SK-N-SH (cell line): Measurements from ENCODE around the gene ID2. TPM values are rescaled to one million over a fixed set of nuclear protein-coding genes. Genes with fewer than 3 reads are reported as not detected.

Experiments used
- CTCF ChIA-PET: fragments of 300-600, 350-600 bp; formaldehyde crosslinking; extraction: SDS; loops from one replicate; lab custom pipeline; 2021; lab: Yijun Ruan, JAX
- POLR2A ChIA-PET: fragments of 350-600 bp; sonication (Branson Sonifier 250); formaldehyde crosslinking; extraction: SDS; loops from one replicate; lab custom pipeline; 2020; ENCODE audit warnings: antibody characterized with exemption, inconsistent platforms; lab: Yijun Ruan, JAX
- DNase-seq: peaks from one replicate; pipeline ENCODE4 v3.0.0; 2012
- H2AFZ ChIP-seq: fragments of 200-600 bp; sonication (generic); 2 replicates; pipeline ENCODE4 v1.8.1; 2016; ENCODE audit warnings: antibody characterized with exemption, mild to moderate bottlenecking, low read depth
- H3F3A ChIP-seq: fragments of 200-600 bp; sonication (generic); replicated peaks from 2 replicates; pipeline ENCODE3; 2016; ENCODE audit warnings: antibody characterized with exemption, mild to moderate bottlenecking; ENCODE audit not compliant: insufficient read depth
- H3K27ac ChIP-seq, 2 experiments: fragments of 200-500 bp in 1 of 2; fragments of 200-600 bp in 1 of 2; sonication (Bioruptor generic) in 1 of 2; sonication (generic), shearing (Covaris generic) in 1 of 2; 2 replicates each; pipeline versions ENCODE4 v1.5.1 to v1.6.1; 2014 to 2016; ENCODE audit warnings: low read depth in 2 of 2, inconsistent platforms in 1 of 2, low read length in 1 of 2, mild to moderate bottlenecking in 1 of 2, mixed read lengths in 1 of 2
- H3K27me3 ChIP-seq: fragments of 200-600 bp; sonication (generic), shearing (Covaris generic); 2 replicates; pipeline ENCODE4 v1.6.1; 2016; ENCODE audit warnings: mixed run types; ENCODE audit not compliant: insufficient read depth
- H3K36me3 ChIP-seq, 2 experiments: fragments of 200-500 bp in 1 of 2; fragments of 200-600 bp in 1 of 2; sonication (Bioruptor generic) in 1 of 2; sonication (generic) in 1 of 2; replicated peaks in 1 of 2; 2 replicates each; pipeline versions ENCODE3 to v1.5.1; 2014 to 2016; ENCODE audit warnings: low read length in 1 of 2, mild to moderate bottlenecking in 1 of 2; ENCODE audit not compliant: insufficient read depth in 2 of 2, control insufficient read depth in 1 of 2
- H3K4me1 ChIP-seq, 2 experiments: fragments of 200-500 bp in 1 of 2; fragments of 200-600 bp in 1 of 2; sonication (Bioruptor generic) in 1 of 2; sonication (generic), shearing (Covaris generic) in 1 of 2; 2 replicates each; pipeline versions ENCODE4 v1.5.1 to v1.6.1; 2014 to 2016; ENCODE audit warnings: low read depth in 1 of 2, low read length in 1 of 2, mixed run types in 1 of 2; ENCODE audit not compliant: insufficient read depth in 2 of 2, control insufficient read depth in 1 of 2
- H3K4me2 ChIP-seq: fragments of 200-600 bp; sonication (generic), shearing (Covaris generic); 2 replicates; pipeline ENCODE4 v1.6.1; 2017; ENCODE audit warnings: mixed run types
- H3K4me3 ChIP-seq, 2 experiments: fragments of 200-500 bp in 1 of 2; fragments of 200-600 bp in 1 of 2; sonication (Bioruptor generic) in 1 of 2; sonication (generic), shearing (Covaris generic) in 1 of 2; 2 replicates each; pipeline versions ENCODE4 v1.5.1 to v1.8.1; 2014 to 2016; ENCODE audit warnings: low read depth in 2 of 2, inconsistent platforms in 1 of 2, low read length in 1 of 2, mild to moderate bottlenecking in 1 of 2, mixed read lengths in 1 of 2, moderate library complexity in 1 of 2
- H3K79me2 ChIP-seq: fragments of 200-600 bp; sonication (generic); 2 replicates; pipeline ENCODE4 v1.8.1; 2017; ENCODE audit warnings: mild to moderate bottlenecking; ENCODE audit not compliant: insufficient read depth
- H3K9ac ChIP-seq: fragments of 200-600 bp; sonication (generic); 2 replicates; pipeline ENCODE4 v1.6.1; 2017; ENCODE audit warnings: mixed run types
- H3K9me2 ChIP-seq: fragments of 200-600 bp; sonication (generic); 2 replicates; pipeline ENCODE4 v1.6.1; 2017; ENCODE audit warnings: mixed run types
- H3K9me3 ChIP-seq: fragments of 200-600 bp; sonication (generic); 2 replicates; pipeline ENCODE4 v1.6.1; 2017; ENCODE audit warnings: mixed run types, mild to moderate bottlenecking, moderate library complexity
- H4K20me1 ChIP-seq: fragments of 200-600 bp; sonication (generic); 2 replicates; pipeline ENCODE4 v1.6.1; 2017; ENCODE audit warnings: mild to moderate bottlenecking, mixed run types; ENCODE audit not compliant: insufficient read depth
- FOXM1 ChIP-seq: IDR thresholded peaks from 2 replicates; pipeline ENCODE4 v1.4.0; 2012; ENCODE audit warnings: low read depth, mild to moderate bottlenecking
- IRF3 ChIP-seq: fragments of 150-350 bp; IDR thresholded peaks from 2 replicates; pipeline ENCODE4 v1.6.1; 2016; ENCODE audit warnings: mild to moderate bottlenecking, low read depth, low read length
- MXI1 ChIP-seq: IDR thresholded peaks from 2 replicates; pipeline ENCODE4 v1.6.1; 2012; ENCODE audit warnings: mild to moderate bottlenecking, low read depth, low read length, improper control_type of control experiment
- RXRA ChIP-seq: IDR thresholded peaks from 2 replicates; pipeline ENCODE4 v1.4.0; 2012; ENCODE audit warnings: low read depth, mild to moderate bottlenecking, borderline replicate concordance
- WGBS: methylation state at CpG from one replicate; pipeline ENCODE4 v1.1.6; 2017; ENCODE audit warnings: low lambda C conversion rate; 5-methylcytosine and 5-hydroxymethylcytosine counted together
- polyA plus RNA-seq, 3 experiments: library from polyadenylated mRNA; depleted of rRNA; stranded (reverse); fragments of >200 nt; gene quantifications; 2 replicates each; pipeline ENCODE4 v1.2.3, GENCODE V29; 2012
- TF ChIP-seq, protein P1 (sequence below): IDR thresholded peaks from 2 replicates; pipeline ENCODE4 v1.4.0; 2012; ENCODE audit warnings: low read depth, borderline replicate concordance

The ID2 gene
- polyA plus RNA-seq, 1 of the 3 experiments (the other 2 are of a cell fraction), result 459 TPM

DNA sequence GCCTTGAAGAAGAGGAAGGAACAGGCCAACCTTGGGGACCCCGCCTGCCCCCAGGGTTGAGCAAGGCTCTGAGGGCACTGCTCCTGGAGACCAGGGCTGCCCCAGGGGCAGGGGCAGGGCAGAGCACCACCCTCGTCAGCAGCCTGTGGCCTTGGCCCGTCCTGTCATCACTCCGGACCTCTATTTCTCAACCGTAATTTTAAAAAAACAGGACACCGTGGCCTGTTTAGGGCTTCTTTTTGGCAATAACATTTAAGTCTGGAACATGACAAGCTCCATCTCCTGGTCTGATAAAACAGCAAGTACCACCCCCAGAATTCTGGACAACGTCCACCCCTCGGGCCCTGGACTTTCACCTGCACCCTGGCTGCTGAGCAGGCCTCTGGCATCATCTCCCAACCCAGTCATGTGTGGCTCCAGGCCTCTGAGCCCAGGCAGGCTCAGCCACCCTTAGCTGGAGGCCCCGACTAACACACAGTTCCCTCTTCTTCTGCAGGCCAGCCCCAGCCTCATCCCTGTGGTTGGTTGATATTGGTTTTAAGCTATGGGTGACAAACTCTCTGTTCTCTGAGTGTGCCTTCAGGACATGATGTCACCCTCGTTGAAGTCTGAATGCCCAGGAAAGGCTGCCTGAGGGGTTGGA lies 22.6 kb upstream of the ID2 start:
- H2AFZ ChIP-seq, result no peak overlapping the region
- peak; percentile 52 for DNase-seq
- H3K9me2 ChIP-seq, result no peaks in the 10 kb centered on the region
- ChIA-PET CTCF (interaction anchor here (1.3 kb wide), 1 partner anchor 13 kb away, joined by 3 read pairs; no protein-coding TSS in a partner anchor), POLR2A (interaction anchor here (1.1 to 1.7 kb wide), 2 partner anchors 19 to 23 kb away, joined by 5 to 6 read pairs; partner anchors contain the start of gene ID2)
- H3K4me2 ChIP-seq, result no peak overlapping the region
- H3K9ac ChIP-seq, result no peak overlapping the region
- no peaks in the 10 kb centered on the region for H3K27me3 ChIP-seq
- peak overlapping the region in 1 of 2 experiments; percentile 58; a peak in 2 of 4 replicates for H3K27ac ChIP-seq
- WGBS, result 91% methylated on average over 10 of the region's 10 CpGs
- TF ChIP-seq, protein P1, sequence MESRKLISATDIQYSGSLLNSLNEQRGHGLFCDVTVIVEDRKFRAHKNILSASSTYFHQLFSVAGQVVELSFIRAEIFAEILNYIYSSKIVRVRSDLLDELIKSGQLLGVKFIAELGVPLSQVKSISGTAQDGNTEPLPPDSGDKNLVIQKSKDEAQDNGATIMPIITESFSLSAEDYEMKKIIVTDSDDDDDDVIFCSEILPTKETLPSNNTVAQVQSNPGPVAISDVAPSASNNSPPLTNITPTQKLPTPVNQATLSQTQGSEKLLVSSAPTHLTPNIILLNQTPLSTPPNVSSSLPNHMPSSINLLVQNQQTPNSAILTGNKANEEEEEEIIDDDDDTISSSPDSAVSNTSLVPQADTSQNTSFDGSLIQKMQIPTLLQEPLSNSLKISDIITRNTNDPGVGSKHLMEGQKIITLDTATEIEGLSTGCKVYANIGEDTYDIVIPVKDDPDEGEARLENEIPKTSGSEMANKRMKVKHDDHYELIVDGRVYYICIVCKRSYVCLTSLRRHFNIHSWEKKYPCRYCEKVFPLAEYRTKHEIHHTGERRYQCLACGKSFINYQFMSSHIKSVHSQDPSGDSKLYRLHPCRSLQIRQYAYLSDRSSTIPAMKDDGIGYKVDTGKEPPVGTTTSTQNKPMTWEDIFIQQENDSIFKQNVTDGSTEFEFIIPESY, result no peak
- H3K4me1 ChIP-seq, result peaks cover 16 to 24% of the 10 kb centered on the region in 2 experiments; a peak in 3 of 4 replicates
- no peaks in the 10 kb centered on the region for H3K36me3 ChIP-seq
- H3K79me2 ChIP-seq, result no peaks in the 10 kb centered on the region
- H3K4me3 ChIP-seq, result no peak overlapping the region
- no peaks in the 10 kb centered on the region for H3K9me3 ChIP-seq
- no peaks in the 10 kb centered on the region for H3F3A ChIP-seq
- no peaks in the 10 kb centered on the region for H4K20me1 ChIP-seq

DNA sequence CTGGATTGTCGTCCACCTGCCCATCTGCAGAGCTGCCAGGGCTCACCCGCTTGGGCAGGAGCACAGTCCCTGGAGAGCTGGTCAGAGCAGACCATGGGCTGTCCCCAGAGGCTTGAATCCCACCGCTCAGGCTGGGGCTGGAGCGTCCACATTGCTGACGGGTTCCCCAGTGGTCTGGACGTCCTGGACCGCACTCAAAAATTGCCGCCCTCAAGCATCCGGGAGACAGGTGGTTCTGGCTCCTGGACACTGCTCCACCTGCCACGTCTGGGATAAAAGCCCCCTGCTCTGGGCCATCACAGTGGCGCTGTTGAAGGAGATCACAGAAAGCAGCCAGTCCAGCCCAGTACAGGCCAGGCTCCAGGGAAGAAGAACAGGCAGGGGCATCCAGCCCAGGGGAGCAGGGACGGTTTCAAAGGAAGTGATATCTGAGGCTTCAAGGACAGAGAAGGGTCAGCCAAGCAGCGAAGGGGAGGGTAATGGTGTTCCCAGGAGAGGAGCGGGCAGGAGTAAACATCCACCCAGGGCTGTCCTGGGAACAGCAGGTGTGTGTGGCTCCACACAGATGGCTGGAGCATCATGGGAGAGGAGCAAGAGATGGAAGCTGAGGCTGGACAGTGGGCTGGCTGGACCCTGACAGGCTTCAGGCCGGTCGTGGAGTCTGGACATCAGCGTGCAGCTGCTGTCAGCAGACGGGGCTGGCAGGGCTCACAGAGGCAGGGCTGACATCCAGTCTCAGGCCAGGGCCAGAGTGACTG lies 21.9 kb upstream of the ID2 start:
- CTCF ChIA-PET, result interaction anchor here (1.3 kb wide), 1 partner anchor 12 kb away, joined by 3 read pairs; no protein-coding TSS in a partner anchor
- peak overlapping the region in 1 of 2 experiments; percentile 58; a peak in 2 of 4 replicates for H3K27ac ChIP-seq

More for the DNA sequence above, 21.9 kb upstream of the ID2 start:
- TF ChIP-seq FOXM1 (no peak), IRF3 (no peak), MXI1 (peak; percentile 28; the same call in 1 of the 2 replicates), RXRA (no peak)
- H3K4me1 ChIP-seq, result peaks cover 16 to 24% of the 10 kb centered on the region in 2 experiments; a peak in 3 of 4 replicates
- H3F3A ChIP-seq, result no peaks in the 10 kb centered on the region
- H3K9me2 ChIP-seq, result no peaks in the 10 kb centered on the region
- no peak overlapping the region for H3K4me3 ChIP-seq
- H3K36me3 ChIP-seq, result no peaks in the 10 kb centered on the region
- H3K27me3 ChIP-seq, result no peaks in the 10 kb centered on the region
- no peaks in the 10 kb centered on the region for H4K20me1 ChIP-seq
- H2AFZ ChIP-seq, result no peak overlapping the region
- H3K79me2 ChIP-seq, result no peaks in the 10 kb centered on the region
- H3K9ac ChIP-seq, result no peak overlapping the region
- 94% methylated on average over 13 of the region's 18 CpGs for WGBS
- no peaks in the 10 kb centered on the region for H3K9me3 ChIP-seq
- DNase-seq, result peak; percentile 67
- POLR2A ChIA-PET, result interaction anchor here (1.1 to 1.7 kb wide), 2 partner anchors 18 to 22 kb away, joined by 5 to 6 read pairs; partner anchors contain the start of gene ID2
- no peak overlapping the region for H3K4me2 ChIP-seq
